Mesothelial cell of epicardium (in vitro differentiated cells): ENCODE data around the gene TXNL4B. TPM values are rescaled to one million over a fixed set of nuclear protein-coding genes. Genes with fewer than 3 reads are reported as not detected.
"Not testable (repeated sequence)": the region's sequence is repeated elsewhere in the genome, so short reads cannot be mapped to it uniquely, and the experiment has no call there.

ENCODE experiments used
- DNase-seq, 2 experiments: peaks; one replicate each; pipeline ENCODE4 v3.0.0; 2021; ENCODE audit warnings: low spot score in 2 of 2; ENCODE audit not compliant: unreplicated experiment in 2 of 2
- H3K27ac Mint-ChIP-seq: 2 replicates; pipeline ENCODE4 v1.8.0; 2021; ENCODE audit warnings: mixed read lengths
- H3K27me3 Mint-ChIP-seq: 2 replicates; pipeline ENCODE4 v1.8.0; 2021; ENCODE audit warnings: low read depth, mixed read lengths
- H3K36me3 Mint-ChIP-seq: 2 replicates; pipeline ENCODE4 v1.8.0; 2021; ENCODE audit warnings: mixed read lengths
- H3K4me1 Mint-ChIP-seq: 2 replicates; pipeline ENCODE4 v1.8.0; 2021; ENCODE audit warnings: mixed read lengths
- H3K4me3 Mint-ChIP-seq: 2 replicates; pipeline ENCODE4 v1.8.0; 2021; ENCODE audit warnings: mild to moderate bottlenecking, moderate library complexity, mixed read lengths
- H3K9me3 Mint-ChIP-seq: 2 replicates; pipeline ENCODE4 v1.8.0; 2021; ENCODE audit warnings: mixed read lengths
- total RNA-seq: library from RNA; stranded (reverse); gene quantifications from 3 replicates; pipeline ENCODE4 v1.2.1, GENCODE V29; 2021
- TF ChIP-seq, protein P1 (sequence below): fragments of 200-600 bp; sonication (generic); IDR thresholded peaks from one replicate; pipeline ENCODE4 v1.5.0; 2021; ENCODE audit warnings: antibody characterized with exemption; ENCODE audit not compliant: unreplicated experiment

TXNL4B gene
- total RNA-seq, 1 donor from 2014 or later: 17.6 TPM

DNA sequence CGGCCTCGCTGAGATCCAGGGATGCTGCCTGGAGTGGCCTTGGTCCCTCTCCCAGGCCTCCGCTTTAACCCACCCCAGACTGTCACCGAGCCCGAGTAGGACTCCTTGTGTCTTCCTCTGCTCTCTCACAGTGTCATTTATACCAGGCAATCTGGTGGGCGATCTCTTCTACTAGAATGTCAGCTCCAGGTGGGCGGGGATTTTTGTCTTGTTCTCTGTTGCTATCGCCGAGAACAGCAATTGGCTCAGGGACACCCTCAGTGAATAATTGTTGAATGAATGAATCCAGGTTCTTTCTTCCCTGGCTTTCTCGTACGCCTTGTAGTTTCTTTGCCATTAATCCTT is 818 bp upstream of the TXNL4B start:
- Mint-ChIP-seq H3K27ac (peak overlapping the region; percentile 97), H3K4me1 (peaks cover 26% of the 10 kb centered on the region), H3K4me3 (peak overlapping the region; percentile 98), H3K9me3 (no peaks in the 10 kb centered on the region), H3K36me3 (peaks cover 16% of the 10 kb centered on the region), H3K27me3 (no peaks in the 10 kb centered on the region)
- DNase-seq: no peak
- TF ChIP-seq, protein P1, sequence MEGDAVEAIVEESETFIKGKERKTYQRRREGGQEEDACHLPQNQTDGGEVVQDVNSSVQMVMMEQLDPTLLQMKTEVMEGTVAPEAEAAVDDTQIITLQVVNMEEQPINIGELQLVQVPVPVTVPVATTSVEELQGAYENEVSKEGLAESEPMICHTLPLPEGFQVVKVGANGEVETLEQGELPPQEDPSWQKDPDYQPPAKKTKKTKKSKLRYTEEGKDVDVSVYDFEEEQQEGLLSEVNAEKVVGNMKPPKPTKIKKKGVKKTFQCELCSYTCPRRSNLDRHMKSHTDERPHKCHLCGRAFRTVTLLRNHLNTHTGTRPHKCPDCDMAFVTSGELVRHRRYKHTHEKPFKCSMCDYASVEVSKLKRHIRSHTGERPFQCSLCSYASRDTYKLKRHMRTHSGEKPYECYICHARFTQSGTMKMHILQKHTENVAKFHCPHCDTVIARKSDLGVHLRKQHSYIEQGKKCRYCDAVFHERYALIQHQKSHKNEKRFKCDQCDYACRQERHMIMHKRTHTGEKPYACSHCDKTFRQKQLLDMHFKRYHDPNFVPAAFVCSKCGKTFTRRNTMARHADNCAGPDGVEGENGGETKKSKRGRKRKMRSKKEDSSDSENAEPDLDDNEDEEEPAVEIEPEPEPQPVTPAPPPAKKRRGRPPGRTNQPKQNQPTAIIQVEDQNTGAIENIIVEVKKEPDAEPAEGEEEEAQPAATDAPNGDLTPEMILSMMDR: no peak

DNA sequence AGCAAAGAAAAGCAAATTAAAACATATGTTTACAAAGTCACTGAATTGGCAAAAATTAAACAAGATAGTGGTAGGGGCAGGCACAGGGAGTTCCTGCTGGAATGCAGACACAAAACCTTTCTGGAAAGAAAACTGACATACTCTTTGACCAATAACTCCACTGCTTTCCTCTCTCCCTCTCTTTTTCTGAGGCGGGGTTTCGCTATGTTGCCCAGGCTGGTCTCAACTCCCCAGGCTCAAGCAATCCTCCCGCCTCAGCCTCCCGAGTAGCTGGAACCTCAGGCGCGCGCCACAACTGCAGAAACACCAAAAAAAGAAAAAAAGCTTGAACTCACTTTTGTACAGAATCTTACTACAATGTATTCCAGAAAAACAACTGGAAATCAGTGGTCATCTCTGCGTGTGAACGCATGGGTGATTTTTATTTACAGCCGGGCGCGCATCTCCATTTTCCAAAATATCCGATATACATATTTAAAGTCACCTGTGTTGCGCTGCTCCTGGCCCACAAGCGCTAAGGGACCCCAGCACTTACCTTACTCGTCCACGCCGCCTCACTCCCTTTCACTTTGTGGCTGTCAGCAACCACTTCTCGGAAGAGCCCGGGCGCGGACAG is 480 bp downstream of the TXNL4B start:
- H3K9me3 Mint-ChIP-seq: no peaks in the 10 kb centered on the region
- TF ChIP-seq, protein P1: no peak
- peaks cover 16% of the 10 kb centered on the region for H3K36me3 Mint-ChIP-seq
- DNase-seq: no peak
- H3K4me1 Mint-ChIP-seq: peaks cover 26% of the 10 kb centered on the region
- H3K4me3 Mint-ChIP-seq: peak overlapping the region; percentile 98
- no peaks in the 10 kb centered on the region for H3K27me3 Mint-ChIP-seq
- H3K27ac Mint-ChIP-seq: peak overlapping the region; percentile 97

GRCh38 chr16:72091217-72091616 is 2.2 kb downstream of the TXNL4B start:
- TF ChIP-seq, protein P1: no peak
- Mint-ChIP-seq H3K36me3 (peaks cover 18% of the 10 kb centered on the region), H3K27ac (no peak overlapping the region), H3K9me3 (no peaks in the 10 kb centered on the region), H3K4me3 (peak overlapping the region; percentile 30), H3K27me3 (no peaks in the 10 kb centered on the region), H3K4me1 (peaks cover 26% of the 10 kb centered on the region)
- no peak for DNase-seq

DNA sequence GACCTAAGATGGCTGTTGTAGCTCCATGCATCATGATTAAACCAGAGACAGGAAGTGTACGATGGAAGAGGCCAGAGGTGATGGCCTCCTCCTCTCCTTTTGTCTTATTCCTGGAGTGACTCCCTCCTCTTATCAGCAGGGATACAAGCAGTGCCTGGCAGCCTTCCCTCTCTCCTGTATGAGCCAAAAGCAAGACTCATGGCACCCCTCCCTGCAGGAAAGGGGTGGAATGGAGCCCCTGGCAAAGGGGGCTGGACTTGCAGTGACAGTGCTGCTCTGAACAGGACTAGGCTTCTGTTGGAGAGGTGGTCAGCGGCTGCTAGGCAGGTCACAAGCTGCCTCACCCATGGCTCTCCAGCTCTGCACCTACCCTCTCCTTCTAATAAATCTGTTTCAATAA is 8.4 kb downstream of the TXNL4B start:
- DNase-seq: no peak
- Mint-ChIP-seq H3K27ac (no peak overlapping the region), H3K27me3 (no peaks in the 10 kb centered on the region), H3K36me3 (peaks cover 41% of the 10 kb centered on the region), H3K9me3 (peaks cover 12% of the 10 kb centered on the region), H3K4me3 (no peak overlapping the region), H3K4me1 (no peaks in the 10 kb centered on the region)
- TF ChIP-seq, protein P1: no peak

- TF ChIP-seq, protein P1: no peak
- Mint-ChIP-seq H3K36me3 (peaks cover 39% of the 10 kb centered on the region), H3K27me3 (no peaks in the 10 kb centered on the region), H3K4me3 (no peak overlapping the region), H3K4me1 (no peaks in the 10 kb centered on the region), H3K27ac (no peak overlapping the region), H3K9me3 (peaks cover 12% of the 10 kb centered on the region)
- no peak for DNase-seq
Observed at GRCh38 chr16:72084445-72084844, 9.0 kb downstream of the TXNL4B start.

- Mint-ChIP-seq H3K4me1 (no peaks in the 10 kb centered on the region), H3K27me3 (no peaks in the 10 kb centered on the region), H3K27ac (no peak overlapping the region), H3K36me3 (peaks cover 34% of the 10 kb centered on the region), H3K4me3 (no peak overlapping the region), H3K9me3 (peaks cover 12% of the 10 kb centered on the region)
- TF ChIP-seq, protein P1: no peak
- no peak for DNase-seq
Observed at GRCh38 chr16:72083778-72084404, 9.5 kb downstream of the TXNL4B start.

- H3K36me3 Mint-ChIP-seq: peaks cover 10% of the 10 kb centered on the region
- not testable (repeated sequence) for H3K9me3 Mint-ChIP-seq, H3K27ac Mint-ChIP-seq, H3K4me3 Mint-ChIP-seq, H3K27me3 Mint-ChIP-seq, DNase-seq, H3K4me1 Mint-ChIP-seq
Observed at GRCh38 chr16:72076991-72077706, 16.3 kb downstream of the TXNL4B start.

GRCh38 chr16:72075067-72075466 is 18.4 kb downstream of the TXNL4B start:
- not testable (repeated sequence) for H3K4me1 Mint-ChIP-seq, DNase-seq, H3K4me3 Mint-ChIP-seq, H3K27me3 Mint-ChIP-seq, H3K9me3 Mint-ChIP-seq, H3K27ac Mint-ChIP-seq
- peaks cover 10% of the 10 kb centered on the region for H3K36me3 Mint-ChIP-seq
